Loucy (cell line): ENCODE results near the gene AGAP1.

Experiments used
- CTCF ChIP-seq: fragments of 200-600 bp; sonication (generic); conservative IDR thresholded peaks from 2 replicates; pipeline ENCODE4 v1.5.1; 2014; ENCODE audit warnings: mild to moderate bottlenecking, antibody characterized with exemption, low read length
- EZH2phosphoT487 ChIP-seq: fragments of 200-600 bp; IDR thresholded peaks from 2 replicates; pipeline ENCODE4 v1.6.1; 2018; ENCODE audit warnings: antibody characterized with exemption, mild to moderate bottlenecking, moderate library complexity, borderline replicate concordance

GRCh38 chr2:235502336-235502735, 8.5 kb downstream of the AGAP1 start:
- no peak for TF ChIP-seq CTCF
- TF ChIP-seq EZH2phosphoT487: no peak
